Measurements from ENCODE around the gene HOXB6. TPM values are rescaled to one million over a fixed set of nuclear protein-coding genes. Genes with fewer than 3 reads are reported as not detected.
A peak's percentile ranks its signal among the peaks of the same experiment; 100 is the strongest.

The HOXB6 gene
- total RNA-seq, 1 experiment from 2014 or later: 196 TPM

GRCh38 chr17:48592057-48592514 lies 12.7 kb downstream of the HOXB6 start:
- CTCF ChIA-PET: interaction anchor here (0.6 to 1.4 kb wide), 3 partner anchors 256 to 567 kb away, joined by 3 to 10 read pairs (median 6); no protein-coding TSS in a partner anchor
- POLR2A ChIA-PET: interaction anchor here (0.8 to 1.2 kb wide), 3 partner anchors 9 to 241 kb away, joined by 3 to 5 read pairs (median 3); partner anchors contain the start of gene HOXB8
- Histone ChIP-seq H3K27me3 (ENCODE audit: control insufficient read depth, insufficient read depth, low read length) (no peaks in the 10 kb centered on the region), H3K27ac (ENCODE audit: low read length) (peak overlapping the region; percentile 99), H3K36me3 (ENCODE audit: control insufficient read depth, insufficient read depth, low read length) (no peaks in the 10 kb centered on the region; the same call in 1 of the 2 replicates), H3K9me3 (ENCODE audit: control insufficient read depth, insufficient read depth, low read depth, low read length) (no peaks in the 10 kb centered on the region), H3K4me3 (ENCODE audit: low read depth in 2 of 2, low read length in 2 of 2) (peak overlapping the region; percentile 70 to 99), H3K4me1 (ENCODE audit: control insufficient read depth, insufficient read depth, low read length) (peaks cover 78% of the 10 kb centered on the region)
- DNase-seq (ENCODE audit: low read depth, low spot score) (no peak), ATAC-seq (no peak)
- TF ChIP-seq SIN3A (IDR thresholded peaks at IDR 0.05; ENCODE audit: borderline replicate concordance, insufficient read depth, low read depth, low read length) (0 out of 2 replicates have a peak, but pooled peaks have one; percentile 45), POLR2AphosphoS5 (IDR thresholded peaks at IDR 0.05; ENCODE audit: low read depth, low read length) (peak; percentile 59; the same call in 1 of the 2 replicates), TCF7L2 (IDR thresholded peaks at IDR 0.05; ENCODE audit: low read depth, low read length) (no peak)
- BruUV-seq (replicated peaks): no TSS peak
- intact Hi-C loops (cut with micrococcal nuclease; ENCODE audit: unreplicated experiment) (no loop called here), in situ Hi-C loops (cut with HindIII; ENCODE audit: low pct_unique_long_range_greater_than_20kb, low sequenced_read_pairs) (no loop called here)

GRCh38 chr17:48591255-48592056 lies 13.3 kb downstream of the HOXB6 start:
- no TSS peak for BruUV-seq (replicated peaks)
- CTCF ChIA-PET: interaction anchor here (0.5 to 1.0 kb wide), 5 partner anchors 23 to 442 kb away, joined by 3 to 8 read pairs (median 4); no protein-coding TSS in a partner anchor

More at GRCh38 chr17:48591255-48592056, 13.3 kb downstream of the HOXB6 start:
- TF ChIP-seq CTCF (IDR thresholded peaks at IDR 0.05): no peak
- TF ChIP-seq SIN3A (IDR thresholded peaks at IDR 0.05; ENCODE audit: borderline replicate concordance, insufficient read depth, low read depth, low read length): no peak
- no peak for TF ChIP-seq POLR2AphosphoS5 (IDR thresholded peaks at IDR 0.05; ENCODE audit: low read depth, low read length)
- TF ChIP-seq TCF7L2 (IDR thresholded peaks at IDR 0.05; ENCODE audit: low read depth, low read length): no peak
- TF ChIP-seq REST (IDR thresholded peaks at IDR 0.05; ENCODE audit: insufficient read depth in 1 of 2, low read depth in 2 of 2, low read length in 1 of 2): no peak
- no peaks in the 10 kb centered on the region for H3K9me3 ChIP-seq (ENCODE audit: control insufficient read depth, insufficient read depth, low read depth, low read length)
- no peak for DNase-seq (ENCODE audit: low read depth, low spot score)
- peaks cover 85% of the 10 kb centered on the region for H3K4me1 ChIP-seq (ENCODE audit: control insufficient read depth, insufficient read depth, low read length)
- no peaks in the 10 kb centered on the region; the same call in 1 of the 2 replicates for H3K36me3 ChIP-seq (ENCODE audit: control insufficient read depth, insufficient read depth, low read length)
- in situ Hi-C loops (cut with HindIII; ENCODE audit: low pct_unique_long_range_greater_than_20kb, low sequenced_read_pairs) (no loop called here), intact Hi-C loops (cut with micrococcal nuclease; ENCODE audit: unreplicated experiment) (no loop called here)
- peak overlapping the region; percentile 99 for H3K27ac ChIP-seq (ENCODE audit: low read length)
- no peak for ATAC-seq
- peak overlapping the region; percentile 70 to 99 for H3K4me3 ChIP-seq (ENCODE audit: low read depth in 2 of 2, low read length in 2 of 2)
- no peaks in the 10 kb centered on the region for H3K27me3 ChIP-seq (ENCODE audit: control insufficient read depth, insufficient read depth, low read length)
- POLR2A ChIA-PET: interaction anchor here (0.6 to 1.2 kb wide), 3 partner anchors 10 to 436 kb away, joined by 3 to 5 read pairs (median 4); no protein-coding TSS in a partner anchor
